HT1080 (cell line): ENCODE results near the gene NAIF1. TPM values are rescaled to one million over a fixed set of nuclear protein-coding genes. Genes with fewer than 3 reads are reported as not detected.
"Not testable (repeated sequence)": the region's sequence is repeated elsewhere in the genome, so short reads cannot be mapped to it uniquely, and the experiment has no call there.

Experiments used
- DNase-seq: peaks from one replicate; pipeline ENCODE4 v3.0.0-alpha.2; 2015; ENCODE audit warnings: low read depth
- polyA plus RNA-seq, 2 experiments: library from polyadenylated mRNA; depleted of rRNA; stranded (reverse); fragments of >200 nt; gene quantifications; 2 replicates each; pipeline ENCODE4 v1.2.3, GENCODE V29; 2015
- total RNA-seq: library from RNA; depleted of rRNA; stranded (reverse); fragments of >200 nt; shearing (Covaris generic); gene quantifications from 2 replicates; pipeline ENCODE4 v1.2.3, GENCODE V29; 2014; rRNA removed

NAIF1 gene, protein sequence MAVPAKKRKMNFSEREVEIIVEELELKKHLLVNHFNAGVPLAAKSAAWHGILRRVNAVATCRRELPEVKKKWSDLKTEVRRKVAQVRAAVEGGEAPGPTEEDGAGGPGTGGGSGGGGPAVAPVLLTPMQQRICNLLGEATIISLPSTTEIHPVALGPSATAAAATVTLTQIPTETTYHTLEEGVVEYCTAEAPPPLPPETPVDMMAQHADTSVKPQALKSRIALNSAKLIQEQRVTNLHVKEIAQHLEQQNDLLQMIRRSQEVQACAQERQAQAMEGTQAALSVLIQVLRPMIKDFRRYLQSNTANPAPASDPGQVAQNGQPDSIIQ
- 19.6 and 21.2 TPM in 2 replicates for total RNA-seq
- 12.4 and 12.9 TPM in 2 replicates for polyA plus RNA-seq (2015; cell fraction: cytosol; rRNA removed)
- polyA plus RNA-seq (2015; cell fraction: nucleus; rRNA removed), result 9.7 and 9.9 TPM in 2 replicates

DNA sequence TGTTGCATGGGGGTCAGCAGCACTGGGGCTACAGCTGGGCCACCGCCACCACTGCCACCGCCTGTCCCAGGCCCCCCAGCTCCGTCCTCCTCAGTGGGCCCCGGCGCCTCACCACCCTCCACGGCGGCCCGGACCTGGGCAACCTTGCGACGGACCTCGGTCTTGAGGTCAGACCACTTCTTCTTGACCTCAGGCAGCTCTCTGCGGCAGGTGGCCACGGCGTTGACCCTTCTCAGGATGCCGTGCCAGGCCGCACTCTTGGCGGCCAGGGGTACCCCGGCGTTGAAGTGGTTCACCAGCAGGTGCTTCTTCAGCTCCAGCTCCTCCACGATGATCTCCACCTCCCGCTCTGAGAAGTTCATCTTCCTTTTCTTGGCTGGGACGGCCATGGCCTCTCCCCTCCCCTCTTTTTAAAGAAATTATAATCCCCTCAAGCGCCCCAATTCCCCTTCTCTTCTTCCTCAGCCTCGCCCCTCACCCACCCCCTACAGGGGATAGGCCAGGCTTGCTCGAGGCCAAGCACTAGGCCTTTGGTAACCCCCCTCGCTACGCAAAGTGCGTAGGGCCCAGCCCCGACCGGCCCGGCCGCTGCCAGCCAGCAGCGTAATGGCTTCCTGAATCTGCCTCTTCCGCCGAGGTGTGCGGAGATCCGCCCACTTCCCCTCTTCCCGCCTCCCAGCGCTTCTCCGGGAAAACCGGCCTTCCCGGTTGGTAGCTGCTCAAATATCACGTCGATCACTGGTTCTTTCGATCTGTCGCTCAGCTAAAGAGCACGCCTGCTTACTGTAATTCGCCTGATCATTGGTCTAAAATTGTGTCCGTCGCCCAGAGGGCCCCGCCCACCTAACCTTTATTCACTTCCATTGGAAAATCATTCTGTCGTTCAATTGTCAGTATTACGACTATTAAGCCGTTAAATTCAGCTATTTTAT is at the start of gene NAIF1:
TSS of gene NAIF1 (minus strand) at position 608 of the 932 bp plus-strand sequence. CDS start at position 389, 219 bp downstream.
- DNase-seq, result peak; percentile 98

DNA sequence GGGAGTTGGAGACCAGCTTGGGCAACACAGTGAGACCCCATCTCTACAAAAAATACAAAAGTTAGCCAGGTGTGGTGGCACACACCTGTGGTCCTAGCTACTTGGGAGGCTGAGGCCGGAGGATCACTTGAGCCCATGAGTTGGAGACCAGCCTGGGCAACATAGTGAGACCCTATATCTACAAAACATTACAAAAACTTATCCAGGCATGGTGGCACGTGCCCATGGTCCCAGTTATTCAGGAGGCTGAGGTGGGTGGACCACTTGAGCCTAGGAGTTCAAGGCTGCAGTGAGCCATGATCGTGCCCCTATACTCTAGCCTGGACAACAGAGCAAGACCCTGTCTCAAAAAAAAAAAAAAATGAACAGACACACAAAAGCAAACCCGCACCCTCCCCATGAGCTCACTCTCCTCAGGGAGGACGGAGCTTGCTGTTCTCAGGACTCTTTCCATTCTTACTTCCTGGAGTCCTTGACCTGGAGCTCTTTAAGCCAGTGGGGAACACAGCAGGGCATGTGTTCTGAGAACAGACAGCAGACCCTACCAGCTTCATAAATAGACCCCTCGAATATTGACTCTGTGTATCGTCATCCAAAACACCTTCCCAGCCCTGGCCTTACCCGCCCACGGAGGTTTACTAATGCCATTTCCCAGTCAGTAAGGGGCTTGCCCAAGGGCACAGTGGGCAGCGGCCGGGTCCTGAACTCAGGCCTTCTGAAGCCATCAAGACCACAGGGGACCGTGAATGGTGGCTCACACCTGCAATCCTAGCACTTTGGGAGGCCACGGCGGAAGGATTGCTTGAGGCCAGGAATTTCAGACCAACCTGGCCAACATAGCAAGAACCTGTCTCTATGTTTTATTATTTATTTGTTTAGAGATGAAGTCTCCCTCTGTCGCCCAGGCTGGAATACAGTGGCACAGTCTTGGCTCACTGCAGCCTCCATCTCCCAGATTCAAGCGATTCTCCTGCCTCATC is 49.3 kb upstream of the NAIF1 start:
- no peak for DNase-seq

DNA sequence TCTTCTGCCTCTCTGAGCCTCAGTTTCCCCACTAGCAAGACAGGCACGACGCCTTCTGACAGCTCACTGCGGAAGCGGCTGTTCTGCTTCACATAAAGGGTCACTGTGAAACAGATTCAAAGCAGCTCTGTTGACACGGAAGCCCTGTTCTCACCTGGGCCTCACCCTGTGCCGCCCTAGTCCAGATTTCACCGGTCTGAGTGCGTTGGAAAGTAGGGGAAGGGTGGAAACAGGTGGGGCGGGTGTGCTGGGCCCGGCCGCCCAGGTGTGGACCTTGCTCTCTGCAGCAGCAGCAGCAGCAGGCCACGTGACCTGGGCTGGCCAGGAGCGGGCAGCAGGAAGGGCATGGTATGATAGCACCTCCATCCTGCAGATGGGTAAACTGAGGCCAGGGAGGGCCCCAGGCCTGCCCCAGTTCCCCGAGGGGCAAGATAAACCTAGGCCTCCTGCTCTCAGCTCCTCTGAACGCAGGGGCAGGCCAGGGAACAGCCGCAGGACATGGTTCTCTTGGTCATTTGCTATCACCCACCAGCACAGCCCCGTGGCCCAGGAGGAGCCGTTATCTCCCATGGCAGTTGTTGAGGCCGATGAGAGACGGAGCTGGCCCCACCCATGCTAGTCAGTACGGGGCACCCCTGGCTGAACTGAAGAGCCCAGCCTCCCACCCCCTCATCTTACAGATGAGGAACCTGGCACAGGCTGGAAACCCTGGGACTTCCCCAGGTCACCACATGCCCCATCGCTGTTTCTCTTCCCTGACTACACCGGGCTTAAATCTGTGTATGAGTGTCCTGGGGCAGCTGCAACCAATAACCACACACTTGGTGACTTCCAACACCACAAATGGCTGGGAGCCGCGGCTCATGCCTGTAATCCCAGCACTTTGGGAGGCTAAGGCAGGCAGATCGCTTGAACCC is 48.3 kb upstream of the NAIF1 start:
- DNase-seq, result no peak

DNA sequence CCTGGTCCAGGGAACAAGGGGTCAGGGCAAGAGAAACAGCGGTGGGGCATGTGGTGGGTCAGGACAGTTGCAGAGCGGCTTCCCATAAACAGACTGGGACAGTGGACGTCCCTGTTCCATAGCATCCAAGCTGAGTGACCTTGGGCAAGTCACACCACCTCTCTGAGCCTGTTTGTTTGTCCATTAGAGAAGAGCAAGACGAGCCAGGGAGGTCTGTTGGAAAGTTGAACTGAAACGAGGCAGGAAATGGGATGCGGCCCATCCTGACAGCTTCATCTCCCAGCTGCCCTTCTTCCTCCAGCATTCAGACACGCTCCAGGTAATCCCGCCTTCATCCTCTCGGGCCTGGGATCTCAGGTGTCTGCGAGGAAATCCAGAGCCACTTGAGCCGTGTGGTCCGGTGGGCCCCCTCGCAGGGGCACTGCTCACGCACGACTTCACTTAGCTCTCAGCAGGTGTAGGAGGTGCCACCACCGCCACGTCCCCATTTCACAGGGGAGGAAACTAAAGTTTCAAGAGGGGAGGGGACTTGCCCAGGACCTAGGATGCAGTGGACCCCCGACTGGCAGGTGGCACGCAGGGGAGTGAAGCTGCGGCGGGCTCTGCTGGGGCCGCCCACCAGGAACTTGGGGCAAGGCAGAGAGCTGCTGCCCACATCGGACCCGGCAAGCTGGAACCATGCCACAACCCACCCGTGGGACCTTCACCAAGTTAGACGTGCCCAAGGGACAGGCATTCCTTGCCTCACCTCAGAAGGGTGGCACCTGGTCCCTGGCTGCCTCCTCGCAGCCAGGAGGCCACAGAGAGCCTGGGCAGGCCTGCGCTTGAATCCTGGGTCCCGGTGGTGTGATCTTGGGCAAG is 47.4 kb upstream of the NAIF1 start:
- DNase-seq, result no peak

DNA sequence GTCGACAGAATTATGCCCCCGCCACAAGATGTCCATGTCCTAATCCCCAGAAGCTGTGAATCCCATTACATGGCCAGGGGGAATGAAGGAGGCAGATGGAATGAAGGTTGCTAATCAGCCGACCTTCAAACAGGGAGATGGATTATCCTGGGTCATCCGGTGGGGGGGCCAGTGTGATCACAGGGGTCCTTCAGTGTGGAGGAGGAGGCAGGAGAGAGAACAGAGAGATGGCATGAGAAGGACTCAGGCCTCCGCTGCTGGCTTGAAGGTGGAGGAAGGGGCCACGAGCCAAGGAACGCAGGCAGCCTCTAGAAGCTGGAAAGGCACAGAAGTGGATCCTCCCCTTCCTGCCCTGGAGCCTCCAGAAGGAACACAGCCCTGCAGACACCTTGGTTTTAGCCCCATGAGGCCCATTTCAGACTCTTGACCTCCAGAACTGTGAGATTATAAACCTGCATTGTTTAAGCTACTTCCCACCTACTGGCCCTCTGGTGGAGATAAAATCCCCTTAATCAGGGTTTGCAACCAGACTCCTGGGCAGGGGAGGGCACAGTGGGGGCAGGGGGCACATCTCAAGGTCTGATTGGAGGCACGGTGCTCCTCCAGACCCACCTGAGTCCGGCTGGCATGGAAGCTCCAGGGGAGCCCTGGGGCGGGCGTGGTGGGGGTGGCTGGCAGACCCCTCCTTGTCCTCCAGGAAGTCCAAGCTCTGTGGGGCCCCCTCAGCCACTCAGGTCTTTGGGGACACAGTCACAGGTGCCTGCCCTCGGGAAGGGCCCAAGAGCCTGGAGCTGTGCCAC is 46.6 kb upstream of the NAIF1 start:
- no peak for DNase-seq

DNA sequence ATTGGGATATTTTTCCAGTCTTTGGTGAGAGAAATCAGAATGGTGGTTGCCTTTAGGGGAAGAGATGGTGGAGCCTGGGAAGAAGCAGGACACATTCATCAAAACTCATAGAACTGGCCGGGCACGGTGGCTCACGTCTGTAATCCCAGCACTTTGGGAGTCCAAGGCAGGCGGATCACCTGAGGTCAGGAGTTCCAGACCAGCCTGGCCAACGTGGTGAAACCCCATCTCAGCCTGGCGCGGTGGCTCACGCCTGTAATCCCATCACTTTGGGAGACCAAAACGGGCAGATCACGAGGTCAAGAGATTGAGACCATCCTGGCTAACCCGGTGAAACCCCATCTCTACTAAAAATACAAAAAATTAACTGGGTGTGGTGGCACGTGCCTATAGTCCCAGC is 44.6 kb upstream of the NAIF1 start:
- not testable (repeated sequence) for DNase-seq

DNA sequence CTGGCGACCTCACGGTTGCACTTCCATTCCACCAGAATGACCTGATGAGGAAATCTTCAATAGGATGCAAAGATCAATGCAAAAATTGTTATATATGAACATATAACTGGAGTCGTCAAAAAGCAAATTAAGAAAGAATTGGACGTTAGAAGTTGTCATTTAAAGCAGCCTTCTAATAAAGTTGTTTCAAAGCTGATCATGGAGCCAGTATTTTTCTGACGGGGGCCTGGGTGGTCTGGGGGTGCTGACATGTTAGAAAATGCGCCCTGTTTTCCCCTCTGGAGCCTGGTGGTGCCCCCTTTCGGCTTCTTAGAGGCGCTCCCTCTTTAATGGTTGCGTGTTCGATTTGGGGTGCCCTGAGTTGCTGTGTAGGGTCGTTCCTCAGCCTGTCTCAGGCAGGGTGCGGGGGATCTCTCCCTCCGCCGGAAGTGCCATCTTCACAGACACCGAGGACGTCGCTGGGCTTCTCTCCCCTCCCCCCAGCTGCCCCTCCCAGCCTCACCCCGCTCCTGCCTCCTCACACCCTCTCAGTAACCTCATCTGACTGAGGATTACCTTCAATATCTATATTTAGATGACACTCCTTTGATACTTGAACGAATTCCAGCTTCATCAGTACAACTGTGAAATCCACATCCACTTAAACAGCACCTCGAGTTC is 42.1 kb upstream of the NAIF1 start:
- DNase-seq, result no peak

DNA sequence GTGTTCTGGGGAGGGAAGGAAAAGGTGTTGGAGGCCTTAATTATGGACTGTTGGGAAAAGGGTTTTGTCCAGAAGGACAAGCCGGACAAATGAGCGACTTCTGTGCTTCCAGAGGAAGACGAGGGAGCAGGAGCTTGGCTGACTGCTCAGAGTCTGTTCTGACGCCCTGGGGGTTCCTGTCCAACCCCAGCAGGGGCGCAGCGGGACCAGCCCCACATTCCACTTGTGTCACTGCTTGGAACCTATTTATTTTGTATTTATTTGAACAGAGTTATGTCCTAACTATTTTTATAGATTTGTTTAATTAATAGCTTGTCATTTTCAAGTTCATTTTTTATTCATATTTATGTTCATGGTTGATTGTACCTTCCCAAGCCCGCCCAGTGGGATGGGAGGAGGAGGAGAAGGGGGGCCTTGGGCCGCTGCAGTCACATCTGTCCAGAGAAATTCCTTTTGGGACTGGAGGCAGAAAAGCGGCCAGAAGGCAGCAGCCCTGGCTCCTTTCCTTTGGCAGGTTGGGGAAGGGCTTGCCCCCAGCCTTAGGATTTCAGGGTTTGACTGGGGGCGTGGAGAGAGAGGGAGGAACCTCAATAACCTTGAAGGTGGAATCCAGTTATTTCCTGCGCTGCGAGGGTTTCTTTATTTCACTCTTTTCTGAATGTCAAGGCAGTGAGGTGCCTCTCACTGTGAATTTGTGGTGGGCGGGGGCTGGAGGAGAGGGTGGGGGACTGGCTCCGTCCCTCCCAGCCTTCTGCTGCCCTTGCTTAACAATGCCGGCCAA is 41.3 kb upstream of the NAIF1 start:
- DNase-seq, result no peak

DNA sequence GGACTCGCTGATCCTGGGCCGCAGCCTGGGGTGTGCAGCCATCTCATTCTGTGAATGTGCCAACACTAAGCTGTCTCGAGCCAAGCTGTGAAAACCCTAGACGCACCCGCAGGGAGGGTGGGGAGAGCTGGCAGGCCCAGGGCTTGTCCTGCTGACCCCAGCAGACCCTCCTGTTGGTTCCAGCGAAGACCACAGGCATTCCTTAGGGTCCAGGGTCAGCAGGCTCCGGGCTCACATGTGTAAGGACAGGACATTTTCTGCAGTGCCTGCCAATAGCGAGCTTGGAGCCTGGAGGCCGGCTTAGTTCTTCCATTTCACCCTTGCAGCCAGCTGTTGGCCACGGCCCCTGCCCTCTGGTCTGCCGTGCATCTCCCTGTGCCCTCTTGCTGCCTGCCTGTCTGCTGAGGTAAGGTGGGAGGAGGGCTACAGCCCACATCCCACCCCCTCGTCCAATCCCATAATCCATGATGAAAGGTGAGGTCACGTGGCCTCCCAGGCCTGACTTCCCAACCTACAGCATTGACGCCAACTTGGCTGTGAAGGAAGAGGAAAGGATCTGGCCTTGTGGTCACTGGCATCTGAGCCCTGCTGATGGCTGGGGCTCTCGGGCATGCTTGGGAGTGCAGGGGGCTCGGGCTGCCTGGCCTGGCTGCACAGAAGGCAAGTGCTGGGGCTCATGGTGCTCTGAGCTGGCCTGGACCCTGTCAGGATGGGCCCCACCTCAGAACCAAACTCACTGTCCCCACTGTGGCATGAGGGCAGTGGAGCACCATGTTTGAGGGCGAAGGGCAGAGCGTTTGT is 40.5 kb upstream of the NAIF1 start:
- DNase-seq, result no peak

DNA sequence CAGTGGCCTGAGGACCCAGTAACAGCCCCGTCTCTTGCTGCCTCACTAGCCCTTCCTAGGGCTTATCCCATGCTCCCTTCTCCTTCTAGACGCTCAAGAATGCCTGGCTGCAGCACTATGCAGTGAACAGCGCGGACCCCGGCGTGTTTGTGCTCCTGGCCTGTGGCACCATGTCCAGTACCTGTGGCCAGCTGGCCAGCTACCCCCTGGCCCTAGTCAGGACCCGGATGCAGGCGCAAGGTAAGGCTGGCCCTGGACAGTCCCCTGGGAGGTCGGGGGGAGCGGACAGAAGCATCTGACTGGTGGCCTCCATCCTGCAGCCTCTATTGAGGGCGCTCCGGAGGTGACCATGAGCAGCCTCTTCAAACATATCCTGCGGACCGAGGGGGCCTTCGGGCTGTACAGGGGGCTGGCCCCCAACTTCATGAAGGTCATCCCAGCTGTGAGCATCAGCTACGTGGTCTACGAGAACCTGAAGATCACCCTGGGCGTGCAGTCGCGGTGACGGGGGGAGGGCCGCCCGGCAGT is 39.9 kb upstream of the NAIF1 start:
- DNase-seq, result no peak

DNA sequence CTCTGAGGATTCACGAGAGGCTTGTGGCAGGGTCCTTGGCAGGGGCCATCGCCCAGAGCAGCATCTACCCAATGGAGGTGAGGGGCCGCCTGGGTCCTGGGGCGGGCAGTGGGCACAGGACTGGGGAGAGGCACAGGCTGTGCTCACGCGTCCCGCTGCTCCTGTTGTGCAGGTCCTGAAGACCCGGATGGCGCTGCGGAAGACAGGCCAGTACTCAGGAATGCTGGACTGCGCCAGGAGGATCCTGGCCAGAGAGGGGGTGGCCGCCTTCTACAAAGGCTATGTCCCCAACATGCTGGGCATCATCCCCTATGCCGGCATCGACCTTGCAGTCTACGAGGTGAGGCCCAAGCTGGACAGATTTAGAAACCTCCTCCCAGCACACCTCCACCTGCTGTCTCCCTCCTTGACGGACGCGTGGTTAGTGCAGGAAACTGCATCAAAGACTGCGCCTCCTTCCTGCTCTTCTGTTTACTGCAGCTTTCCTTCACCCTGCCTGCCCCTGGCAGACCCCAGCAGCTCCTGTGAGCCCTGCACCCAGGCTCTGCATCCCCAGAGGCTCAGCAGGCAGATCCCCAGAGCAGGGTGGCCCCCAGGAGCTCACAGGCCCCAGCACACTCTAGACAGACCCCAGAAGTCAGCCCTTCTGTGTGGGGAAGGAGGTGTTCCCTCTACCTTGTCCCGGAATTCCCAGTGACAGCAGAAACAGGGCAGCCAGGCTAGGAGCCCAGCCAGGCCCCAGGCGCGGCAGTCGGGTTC is 39.2 kb upstream of the NAIF1 start:
- no peak for DNase-seq

DNA sequence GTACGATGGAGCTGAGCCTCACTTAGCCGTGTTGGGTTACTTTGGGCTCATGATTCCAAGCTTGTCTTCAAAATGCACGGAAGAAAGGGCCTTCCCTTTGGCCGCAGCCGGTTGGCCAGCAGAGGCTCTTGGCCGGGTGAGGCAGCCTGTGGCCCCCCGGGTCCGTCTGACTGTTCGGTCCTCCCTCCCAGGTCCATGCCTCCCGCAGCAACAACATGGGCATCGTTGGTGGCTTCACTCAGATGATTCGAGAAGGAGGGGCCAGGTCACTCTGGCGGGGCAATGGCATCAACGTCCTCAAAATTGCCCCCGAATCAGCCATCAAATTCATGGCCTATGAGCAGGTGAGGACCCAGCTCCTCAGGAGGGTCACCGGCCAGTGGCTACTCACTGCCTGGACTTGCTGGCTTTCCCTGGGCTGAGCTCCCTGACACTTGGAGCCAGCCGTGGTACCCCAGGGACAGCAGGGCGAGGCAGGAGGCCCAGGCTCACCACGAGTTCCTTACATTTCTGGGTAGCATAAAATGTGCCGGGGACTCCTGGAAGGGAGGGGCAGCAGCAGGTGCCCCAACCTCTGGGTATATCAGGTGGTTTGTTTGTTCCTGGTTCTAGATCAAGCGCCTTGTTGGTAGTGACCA is 38.5 kb upstream of the NAIF1 start:
- no peak for DNase-seq

DNA sequence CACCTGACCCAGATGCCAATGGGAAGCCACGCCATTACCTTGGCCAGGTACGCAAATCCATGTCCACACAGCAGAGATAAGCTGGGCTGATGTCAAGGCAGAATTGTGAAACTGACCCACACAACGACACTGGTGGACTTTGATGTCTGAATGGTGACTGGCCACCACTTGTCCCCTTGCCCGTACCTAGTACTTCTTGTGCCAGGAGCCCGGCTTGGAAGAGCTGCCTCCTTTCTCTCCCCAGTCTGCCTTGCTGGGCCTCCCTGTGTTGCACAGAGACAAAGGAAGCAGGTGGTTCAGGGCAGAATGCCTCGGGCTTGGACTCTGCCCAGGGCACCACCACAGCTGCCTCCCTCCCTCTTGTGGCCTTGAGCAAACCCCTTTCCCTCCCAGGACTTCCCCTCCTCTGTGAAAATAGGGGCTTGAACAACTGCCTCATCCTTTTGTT is 37.1 kb upstream of the NAIF1 start:
- no peak for DNase-seq

DNA sequence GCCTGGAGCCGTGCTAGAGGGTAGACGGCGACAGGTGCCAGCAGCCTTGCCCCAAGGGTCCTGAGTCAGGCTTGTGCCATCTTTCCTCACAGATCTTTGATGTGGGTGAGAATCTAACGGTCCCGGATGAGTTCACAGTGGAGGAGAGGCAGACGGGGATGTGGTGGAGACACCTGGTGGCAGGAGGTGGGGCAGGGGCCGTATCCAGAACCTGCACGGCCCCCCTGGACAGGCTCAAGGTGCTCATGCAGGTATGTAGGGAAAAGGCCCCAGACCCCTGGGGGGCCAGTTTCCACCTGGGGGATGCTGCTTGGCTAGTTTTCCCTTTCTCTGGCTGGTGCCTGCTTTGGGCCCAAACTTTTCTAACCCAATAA is 36.5 kb upstream of the NAIF1 start:
- DNase-seq, result no peak
